Suprapubic skin (tissue), 4 donors: ENCODE data around the gene PROC. TPM values are rescaled to one million over a fixed set of nuclear protein-coding genes. Genes with fewer than 3 reads are reported as not detected.

ENCODE experiments used
- DNase-seq, 2 donors: peaks; one replicate each; pipeline ENCODE4 v3.0.0-alpha.2; 2019; ENCODE audit warnings: low spot score in 2 of 2
- H3K27ac ChIP-seq: fragments of 200-600 bp; sonication (generic); one replicate; pipeline ENCODE4 v1.5.1; 2019
- H3K27me3 ChIP-seq: fragments of 200-600 bp; sonication (generic); one replicate; pipeline ENCODE4 v1.5.1; 2019
- H3K36me3 ChIP-seq: fragments of 200-600 bp; sonication (generic); one replicate; pipeline ENCODE4 v1.5.1; 2019
- H3K4me1 ChIP-seq: fragments of 200-600 bp; sonication (generic); one replicate; pipeline ENCODE4 v1.5.1; 2019
- H3K4me3 ChIP-seq: fragments of 200-600 bp; sonication (generic); one replicate; pipeline ENCODE4 v1.5.1; 2019; ENCODE audit warnings: mild to moderate bottlenecking
- H3K9me3 ChIP-seq: fragments of 200-600 bp; sonication (generic); one replicate; pipeline ENCODE4 v1.5.1; 2019
- CTCF ChIP-seq, 2 donors: fragments of 200-600 bp in 1 of 2; fragments of 450-650 bp in 1 of 2; sonication (generic) in 1 of 2; IDR thresholded peaks; one replicate each; pipeline ENCODE4 v1.5.1; 2016 to 2019; ENCODE audit warnings: antibody characterized with exemption in 2 of 2, mild to moderate bottlenecking in 1 of 2, moderate library complexity in 1 of 2
- EP300 ChIP-seq: sonication (generic); formaldehyde crosslinking; IDR thresholded peaks from one replicate; pipeline ENCODE4 v1.6.1; 2017; ENCODE audit warnings: antibody characterized with exemption
- POLR2A ChIP-seq, 2 donors: fragments of 450-650 bp; IDR thresholded peaks; one replicate each; pipeline ENCODE4 v1.6.1; 2017; ENCODE audit warnings: antibody characterized with exemption in 2 of 2, mild to moderate bottlenecking in 2 of 2, moderate library complexity in 2 of 2
- POLR2AphosphoS5 ChIP-seq, 3 donors: sonication (generic); formaldehyde crosslinking; IDR thresholded peaks; one replicate each; pipeline ENCODE4 v1.6.1; 2017; ENCODE audit warnings: antibody characterized with exemption in 3 of 3
- WGBS: methylation state at CpG from one replicate; pipeline ENCODE4 v1.1.5; 2018; 5-methylcytosine and 5-hydroxymethylcytosine counted together
- total RNA-seq, 4 donors: library from RNA; depleted of rRNA; stranded (reverse); fragments of >200 nt; gene quantifications; one replicate each; pipeline ENCODE4 v1.1.0, GENCODE V29; 2016

The PROC gene
- total RNA-seq, 4 donors from 2014 or later: 0.36 to 7.1 TPM; not detected in 2

GRCh38 chr2:127377262-127377661 lies 41.0 kb upstream of the PROC start:
- no peak overlapping the region for H3K4me3 ChIP-seq
- WGBS: 87% methylated on average over 1 of the region's 1 CpG
- no peak for DNase-seq
- peaks cover 5% of the 10 kb centered on the region for H3K36me3 ChIP-seq
- no peak overlapping the region for H3K27ac ChIP-seq
- peaks cover 8% of the 10 kb centered on the region for H3K9me3 ChIP-seq
- H3K4me1 ChIP-seq: peaks cover 15% of the 10 kb centered on the region
- no peaks in the 10 kb centered on the region for H3K27me3 ChIP-seq
- TF ChIP-seq CTCF (IDR thresholded peaks at IDR 0.05) (no peak), POLR2A (IDR thresholded peaks at IDR 0.05) (no peak), POLR2AphosphoS5 (IDR thresholded peaks at IDR 0.05) (no peak), EP300 (no peak)

GRCh38 chr2:127378720-127379119 lies 39.5 kb upstream of the PROC start:
- WGBS: 88% methylated on average over 6 of the region's 6 CpGs
- H3K36me3 ChIP-seq: peaks cover 5% of the 10 kb centered on the region
- TF ChIP-seq EP300: no peak
- TF ChIP-seq POLR2AphosphoS5 (IDR thresholded peaks at IDR 0.05): no peak
- TF ChIP-seq POLR2A (IDR thresholded peaks at IDR 0.05): no peak
- TF ChIP-seq CTCF (IDR thresholded peaks at IDR 0.05): no peak
- H3K27me3 ChIP-seq: no peaks in the 10 kb centered on the region
- peaks cover 5% of the 10 kb centered on the region for H3K9me3 ChIP-seq
- H3K4me1 ChIP-seq: peaks cover 28% of the 10 kb centered on the region
- no peak for DNase-seq
- no peak overlapping the region for H3K4me3 ChIP-seq
- H3K27ac ChIP-seq: no peak overlapping the region

- Histone ChIP-seq H3K4me1 (peaks cover 35% of the 10 kb centered on the region), H3K27ac (no peak overlapping the region), H3K9me3 (no peaks in the 10 kb centered on the region), H3K4me3 (no peak overlapping the region), H3K27me3 (no peaks in the 10 kb centered on the region), H3K36me3 (peaks cover 5% of the 10 kb centered on the region)
- TF ChIP-seq EP300: no peak
- TF ChIP-seq POLR2A (IDR thresholded peaks at IDR 0.05): no peak
- TF ChIP-seq CTCF (IDR thresholded peaks at IDR 0.05): no peak
- TF ChIP-seq POLR2AphosphoS5 (IDR thresholded peaks at IDR 0.05): no peak
- 85% methylated on average over 4 of the region's 4 CpGs for WGBS
- DNase-seq: no peak
Observed at GRCh38 chr2:127379712-127380355, 38.4 kb upstream of the PROC start.

GRCh38 chr2:127381762-127382161 lies 36.5 kb upstream of the PROC start:
- Histone ChIP-seq H3K4me3 (no peak overlapping the region), H3K4me1 (peaks cover 53% of the 10 kb centered on the region), H3K27ac (no peak overlapping the region), H3K36me3 (no peaks in the 10 kb centered on the region), H3K27me3 (no peaks in the 10 kb centered on the region), H3K9me3 (no peaks in the 10 kb centered on the region)
- no peak for DNase-seq
- TF ChIP-seq POLR2AphosphoS5 (IDR thresholded peaks at IDR 0.05) (no peak), EP300 (no peak)
- WGBS: 69% methylated on average over 4 of the region's 5 CpGs

GRCh38 chr2:127382831-127383230 lies 35.4 kb upstream of the PROC start:
- H3K4me1 ChIP-seq: peaks cover 55% of the 10 kb centered on the region
- H3K4me3 ChIP-seq: no peak overlapping the region
- DNase-seq: no peak
- H3K36me3 ChIP-seq: no peaks in the 10 kb centered on the region
- whole genome bisulfite sequencing: 92% methylated on average over 3 of the region's 3 CpGs
- TF ChIP-seq CTCF (IDR thresholded peaks at IDR 0.05) (no peak), POLR2AphosphoS5 (IDR thresholded peaks at IDR 0.05) (no peak), POLR2A (IDR thresholded peaks at IDR 0.05) (no peak), EP300 (no peak)
- no peak overlapping the region for H3K27ac ChIP-seq
- H3K27me3 ChIP-seq: no peaks in the 10 kb centered on the region
- no peaks in the 10 kb centered on the region for H3K9me3 ChIP-seq

GRCh38 chr2:127384529-127384928 lies 33.7 kb upstream of the PROC start:
- no peak for DNase-seq
- WGBS: 84% methylated on average over 6 of the region's 6 CpGs
- Histone ChIP-seq H3K9me3 (no peaks in the 10 kb centered on the region), H3K27ac (no peak overlapping the region), H3K4me3 (no peak overlapping the region), H3K27me3 (no peaks in the 10 kb centered on the region), H3K36me3 (no peaks in the 10 kb centered on the region), H3K4me1 (peaks cover 65% of the 10 kb centered on the region)
- TF ChIP-seq EP300 (no peak), POLR2AphosphoS5 (IDR thresholded peaks at IDR 0.05) (no peak), CTCF (IDR thresholded peaks at IDR 0.05) (no peak), POLR2A (IDR thresholded peaks at IDR 0.05) (no peak)
